ENCODE measurements around the gene DESI1.

GRCh38 chr22:41664490-41664889, 43.6 kb upstream of the DESI1 start:
- TF ChIP-seq CTCF (IDR thresholded peaks at IDR 0.05) (no peak), POLR2A (IDR thresholded peaks at IDR 0.05) (no peak)
